Activated gamma-delta T cell treated with anti-CD3 and anti-CD28 coated beads, Interleukin-2, amount 50 U/mL, for 16 hours (primary cell): ENCODE measurements around the gene OR5I1.
"Not testable (repeated sequence)": the region's sequence is repeated elsewhere in the genome, so short reads cannot be mapped to it uniquely, and the experiment has no call there.

ENCODE experiments used
- DNase-seq: peaks from one replicate; pipeline ENCODE4 v3.0.0-alpha.2; 2020; ENCODE audit warnings: low read depth

Gene OR5I1

DNA sequence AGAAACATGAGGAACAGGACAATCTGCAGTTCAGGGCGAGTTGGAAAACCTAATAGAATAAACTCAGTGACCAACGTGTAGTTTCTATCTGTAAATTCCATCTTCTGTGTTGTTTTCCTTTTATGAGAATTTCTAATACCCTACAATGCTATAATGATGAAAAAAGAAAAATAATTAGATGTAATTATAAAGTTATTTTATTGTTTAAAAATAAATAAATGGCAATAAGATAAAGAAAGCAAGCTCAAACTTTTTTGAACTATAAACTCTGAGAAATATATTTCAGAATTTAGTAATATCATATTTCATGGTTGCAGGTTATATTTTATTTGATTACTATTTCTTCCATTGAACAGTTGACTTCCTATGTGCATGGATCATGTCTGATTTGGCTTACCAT, at the start of gene OR5I1:
TSS of gene OR5I1 (minus strand) at position 101 of the 400 bp plus-strand sequence. CDS start at position 101, 0 bp downstream.
- no peak for DNase-seq

DNA sequence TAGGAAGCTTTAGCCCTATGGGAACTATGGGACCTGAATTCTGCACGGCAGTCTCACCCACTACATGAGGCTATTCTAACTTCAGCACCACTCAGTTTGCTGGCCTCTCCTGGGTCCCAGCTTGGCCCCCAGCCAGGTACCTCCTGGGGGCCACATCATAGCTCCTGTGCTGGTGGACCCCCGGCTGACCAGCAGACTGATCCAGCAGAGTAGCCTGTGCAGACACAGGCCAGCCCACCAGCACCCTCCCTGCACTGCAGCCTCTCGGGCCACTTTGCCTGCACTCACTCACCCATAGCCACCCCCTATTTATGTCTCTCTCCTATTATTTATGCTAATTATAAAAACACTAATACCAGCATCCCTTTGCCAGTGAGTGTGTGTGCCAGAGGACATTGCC, 34.7 kb upstream of the OR5I1 start:
- no peak for DNase-seq

DNA sequence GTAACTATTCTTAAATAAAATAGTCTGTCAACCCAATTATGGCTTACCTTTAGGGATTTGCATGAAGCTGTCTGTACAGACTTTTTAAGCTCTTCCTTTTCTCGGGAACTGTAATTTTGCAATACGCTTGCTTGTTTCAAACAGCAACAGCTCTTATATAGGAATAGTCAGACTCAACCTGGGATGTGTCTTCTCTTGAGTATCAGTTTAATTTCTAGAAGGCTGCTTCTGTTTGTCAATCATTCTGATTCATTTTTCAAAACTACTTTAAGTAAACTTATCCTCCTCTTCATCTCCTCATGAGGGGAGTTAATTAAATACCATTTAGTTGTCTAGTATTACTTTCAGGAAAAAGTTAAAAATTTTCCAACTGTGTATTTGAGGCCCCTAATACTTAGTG, 33.6 kb upstream of the OR5I1 start, which contains the start of gene OR10AG1:
TSS of gene OR10AG1 (minus strand) at position 101 of the 400 bp plus-strand sequence. CDS start at position 63, 38 bp downstream.
- no peak for DNase-seq

DNA sequence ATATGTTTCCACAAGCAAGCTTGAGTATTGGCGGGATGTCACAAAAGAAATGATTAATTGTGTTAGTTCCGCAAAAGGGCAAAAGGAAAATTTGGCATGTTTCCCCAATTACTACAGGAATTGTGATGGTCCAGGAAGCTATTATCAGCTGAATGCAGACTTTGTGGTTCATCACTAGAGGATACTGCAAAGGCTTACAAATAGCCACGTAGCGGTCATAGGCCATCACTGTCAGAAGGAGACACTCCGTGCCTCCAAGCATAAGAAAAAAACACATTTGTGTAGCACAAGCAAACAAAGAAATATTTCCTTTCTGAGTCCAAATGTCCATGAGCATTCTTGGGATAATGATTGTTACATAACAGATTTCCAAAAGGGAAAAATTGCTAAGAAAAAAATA, 31.7 kb upstream of the OR5I1 start:
- no peak for DNase-seq

DNA sequence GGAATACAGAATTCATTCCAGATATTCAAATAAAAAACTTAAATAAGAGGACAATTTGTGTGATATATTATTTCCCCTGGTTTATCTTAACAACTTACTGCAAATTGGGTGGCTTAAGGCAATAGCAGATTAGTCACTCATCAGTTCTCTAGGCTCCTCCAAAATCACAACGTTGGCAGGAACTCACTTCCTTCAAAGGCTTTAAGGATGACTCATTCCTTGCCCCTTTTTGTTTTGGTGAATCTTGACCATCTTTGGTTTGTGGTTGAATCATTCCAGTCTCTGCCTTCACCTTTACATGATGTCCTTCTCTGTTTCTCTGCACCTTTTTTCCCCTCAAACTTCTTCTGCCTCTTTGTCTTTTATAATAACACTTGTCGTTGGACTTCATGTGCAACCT, 30.2 kb upstream of the OR5I1 start:
- DNase-seq = no peak

DNA sequence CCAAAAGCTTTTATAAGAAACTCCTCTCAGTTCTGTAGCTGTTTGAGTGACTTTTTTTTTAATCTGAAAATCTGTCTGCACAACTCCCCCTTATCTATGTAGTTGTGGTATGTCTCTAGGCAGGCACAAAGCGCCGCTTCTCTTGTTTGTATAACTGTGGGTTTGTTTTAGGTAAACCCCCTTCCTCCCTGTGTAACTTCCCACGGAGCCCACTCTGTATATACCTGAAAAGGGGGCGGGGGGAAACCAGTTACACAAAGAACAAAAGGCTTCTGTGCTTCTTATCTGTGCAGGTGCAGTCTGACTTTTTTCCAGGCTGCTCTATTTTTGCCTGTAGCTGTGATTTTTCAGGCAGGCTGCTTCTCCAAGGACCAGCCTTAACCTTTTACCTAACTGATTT, 20.3 kb upstream of the OR5I1 start:
- DNase-seq = no peak

DNA sequence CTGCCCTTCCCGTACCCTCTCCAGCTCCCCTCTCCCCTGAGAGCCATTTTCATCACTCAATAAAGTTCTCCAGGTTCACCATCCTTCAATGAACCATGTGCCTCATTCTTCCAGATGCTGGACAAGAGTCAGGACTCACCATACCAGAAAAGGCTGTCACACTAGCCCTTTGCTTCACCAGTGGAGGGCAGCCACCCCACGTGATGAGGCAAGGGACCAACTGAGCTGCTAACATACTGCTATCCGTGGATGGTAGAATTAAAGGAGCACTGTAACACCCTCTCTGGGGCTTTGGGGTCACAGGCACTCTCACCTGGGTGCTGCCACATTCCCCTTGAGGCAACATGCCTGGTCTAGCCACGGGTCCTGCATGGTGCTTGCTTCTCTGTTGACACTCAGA, 13.1 kb upstream of the OR5I1 start:
- no peak for DNase-seq

DNA sequence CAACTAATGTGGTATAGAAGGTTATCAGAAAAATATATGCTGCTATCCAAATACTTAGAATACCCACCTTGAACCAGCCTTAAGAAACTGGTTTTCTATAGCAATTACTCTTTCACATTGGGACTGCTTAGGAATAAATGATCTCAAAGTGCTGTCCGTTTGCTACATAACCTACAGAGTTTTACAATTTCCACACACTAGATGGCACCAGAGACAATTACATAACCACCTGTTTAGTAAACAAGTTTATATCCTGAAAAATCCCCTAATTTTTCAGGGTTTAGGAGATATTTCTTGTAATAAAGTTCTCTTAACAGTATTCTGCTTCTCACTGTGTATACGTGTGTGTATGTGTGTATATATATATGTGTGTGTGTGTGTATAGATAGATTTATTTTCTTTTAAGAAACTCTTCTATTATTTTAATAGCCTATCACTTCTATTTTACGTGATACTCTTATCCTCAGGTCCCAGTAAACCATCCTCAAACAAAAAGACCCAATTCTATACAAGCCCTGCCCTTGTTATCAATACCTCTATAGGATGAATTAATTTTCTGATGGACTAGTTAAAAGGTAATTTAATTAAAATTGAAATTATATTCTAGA, 6.7 kb upstream of the OR5I1 start:
- no peak for DNase-seq

DNA sequence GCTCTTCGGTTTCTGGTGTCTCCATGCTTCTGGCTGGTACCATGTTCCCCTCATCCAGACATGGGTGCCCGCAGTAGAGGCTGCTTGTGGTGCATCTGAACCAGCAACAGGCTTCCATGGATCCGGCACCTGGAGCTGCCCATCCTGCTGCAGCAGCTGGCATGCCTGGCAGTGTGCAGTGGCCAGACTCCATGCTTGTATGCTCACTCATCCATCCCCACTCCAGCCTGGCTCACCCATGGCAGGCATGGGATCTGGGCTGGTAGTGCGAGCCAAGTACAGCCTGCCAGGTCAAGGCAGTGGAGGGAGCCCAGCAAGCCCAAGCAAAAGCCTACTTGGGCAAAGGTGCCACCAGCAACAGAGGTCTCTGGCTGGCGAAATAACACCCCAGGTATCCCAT, 15.7 kb downstream of the OR5I1 start:
- DNase-seq = no peak

DNA sequence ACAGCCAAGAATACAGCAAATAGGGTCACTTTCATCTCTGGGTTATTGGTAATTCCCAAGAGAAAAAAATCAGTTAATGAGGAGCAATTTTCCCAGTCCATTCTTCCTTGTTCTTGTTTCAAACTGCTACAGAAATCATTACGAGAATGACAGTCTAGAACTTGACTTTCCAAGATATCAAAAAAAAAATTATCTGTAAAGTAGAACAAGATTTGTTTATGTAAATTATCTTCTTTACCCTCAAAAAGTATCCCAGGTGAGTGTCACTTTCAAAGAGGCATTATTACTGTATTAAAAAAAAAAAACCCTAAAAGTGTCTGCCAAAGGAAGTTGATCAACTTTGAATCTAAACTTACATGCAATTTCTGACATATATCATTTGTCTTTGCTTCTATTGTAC, 21.7 kb downstream of the OR5I1 start, which contains the start of gene OR5W2:
TSS of gene OR5W2 (minus strand) at position 101 of the 400 bp plus-strand sequence. CDS start at position 101, 0 bp downstream.
- no peak for DNase-seq

DNA sequence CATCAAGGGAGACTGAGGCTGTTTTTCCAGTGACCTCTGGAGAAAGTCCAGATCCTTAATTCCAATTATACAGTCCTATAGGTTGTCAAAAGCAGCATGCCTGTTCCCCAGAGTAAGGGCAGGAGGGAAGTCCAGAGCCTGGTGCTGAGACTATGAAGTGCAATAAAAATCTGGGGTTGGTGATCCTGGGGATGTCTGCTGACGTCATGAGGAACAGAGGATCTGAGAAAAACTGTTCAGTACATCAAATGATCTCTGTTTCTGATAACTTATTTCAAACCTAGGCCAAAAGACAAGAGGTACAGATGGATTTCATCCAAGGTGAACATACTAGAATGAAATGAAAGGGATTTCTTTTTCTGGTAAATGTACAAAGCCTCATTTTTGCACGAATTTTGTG, 33.9 kb downstream of the OR5I1 start:
- DNase-seq = no peak

DNA sequence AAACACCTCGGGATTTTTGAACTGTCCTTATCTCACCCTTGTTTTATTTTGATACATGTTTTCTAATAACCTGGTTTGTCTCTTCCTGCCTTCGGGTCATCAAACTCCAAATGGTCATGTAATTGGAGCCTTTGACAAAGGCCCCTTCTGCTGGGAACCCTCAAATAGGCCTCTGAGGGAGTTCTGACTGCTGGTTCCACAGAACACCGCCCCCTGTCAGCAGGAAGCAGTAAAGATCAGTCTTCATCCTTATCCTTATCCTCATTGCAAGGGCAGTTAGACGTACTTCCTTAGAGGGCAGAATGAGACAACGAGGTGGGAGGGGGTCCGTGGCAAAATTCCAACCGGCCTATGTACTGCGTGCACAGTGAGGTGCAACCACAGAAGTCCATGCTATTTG, 41.0 kb downstream of the OR5I1 start:
- no peak for DNase-seq

DNA sequence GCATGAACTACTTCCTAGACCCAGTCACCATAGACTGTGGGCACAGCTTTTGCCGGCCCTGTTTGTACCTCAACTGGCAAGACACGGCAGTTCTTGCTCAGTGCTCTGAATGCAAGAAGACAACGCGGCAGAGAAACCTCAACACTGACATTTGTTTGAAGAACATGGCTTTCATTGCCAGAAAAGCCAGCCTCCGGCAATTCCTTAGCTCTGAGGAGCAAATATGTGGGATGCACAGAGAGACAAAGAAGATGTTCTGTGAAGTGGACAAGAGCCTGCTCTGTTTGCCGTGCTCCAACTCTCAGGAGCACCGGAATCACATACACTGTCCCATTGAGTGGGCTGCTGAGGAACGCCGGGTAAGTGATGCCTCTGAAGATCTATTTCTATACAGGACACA, 50.7 kb downstream of the OR5I1 start:
- DNase-seq = not testable (repeated sequence)
